PC-9 (cell line): ENCODE measurements around the gene MAGI1. TPM values are rescaled to one million over a fixed set of nuclear protein-coding genes. Genes with fewer than 3 reads are reported as not detected.

Experiments used
- BruUV-seq: library from RNA; stranded (reverse); fragments of 400-500 nt; replicated peaks from 2 replicates; lab custom pipeline; 2021; lab: Mats Ljungman, UMichigan
- CTCF ChIA-PET: fragments of 300-600 bp; sonication (Branson Sonifier 250); formaldehyde crosslinking; loops from one replicate; lab custom pipeline; 2022; ENCODE audit warnings: antibody characterized with exemption; lab: Charles Lee
- POLR2A ChIA-PET: fragments of 300-600 bp; sonication (Branson Sonifier 250); formaldehyde crosslinking; loops from one replicate; lab custom pipeline; 2022; ENCODE audit warnings: antibody characterized with exemption; ENCODE audit not compliant: unreplicated experiment; lab: Charles Lee
- DNase-seq, 2 experiments: peaks; one replicate each; pipeline versions ENCODE4 v3.0.0 to v3.0.0-alpha.2; 2015 to 2022; ENCODE audit warnings: mixed read lengths in 1 of 2
- H2AFZ ChIP-seq: fragments of 200-600 bp; sonication (generic); 2 replicates; pipeline ENCODE4 v1.8.1; 2017; ENCODE audit warnings: antibody characterized with exemption
- H3F3A ChIP-seq: fragments of 200-600 bp; sonication (generic); 2 replicates; pipeline ENCODE4 v1.8.1; 2017; ENCODE audit warnings: antibody characterized with exemption, mild to moderate bottlenecking, low read depth; ENCODE audit not compliant: insufficient read depth
- H3K27ac ChIP-seq: fragments of 200-600 bp; sonication (generic); 2 replicates; pipeline ENCODE4 v1.6.1; 2016; ENCODE audit warnings: mixed run types
- H3K27me3 ChIP-seq: fragments of 200-600 bp; sonication (generic); 2 replicates; pipeline ENCODE4 v1.6.1; 2016; ENCODE audit warnings: low read depth, mixed run types; ENCODE audit not compliant: insufficient read depth
- H3K36me3 ChIP-seq: fragments of 200-600 bp; sonication (generic); 2 replicates; pipeline ENCODE4 v1.6.1; 2016; ENCODE audit warnings: low read depth, mixed run types
- H3K4me1 ChIP-seq: fragments of 200-600 bp; sonication (generic); replicated peaks from 2 replicates; pipeline ENCODE4 v1.6.1; 2016; ENCODE audit warnings: mixed run types; ENCODE audit not compliant: insufficient read depth
- H3K4me2 ChIP-seq: fragments of 200-600 bp; sonication (generic); 2 replicates; pipeline ENCODE4 v1.6.1; 2017; ENCODE audit warnings: mixed run types
- H3K4me3 ChIP-seq: fragments of 200-600 bp; sonication (generic); 2 replicates; pipeline ENCODE4 v1.6.1; 2016; ENCODE audit warnings: mixed run types
- H3K79me2 ChIP-seq: fragments of 200-600 bp; sonication (generic); 2 replicates; pipeline ENCODE4 v1.6.1; 2017; ENCODE audit warnings: low read depth, mixed run types
- H3K9me2 ChIP-seq: fragments of 200-600 bp; sonication (generic); 2 replicates; pipeline ENCODE4 v1.8.1; 2017; ENCODE audit warnings: mild to moderate bottlenecking; ENCODE audit not compliant: insufficient read depth
- H3K9me3 ChIP-seq: fragments of 200-600 bp; sonication (generic); 2 replicates; pipeline ENCODE4 v1.8.1; 2016; ENCODE audit warnings: low read depth; ENCODE audit not compliant: insufficient read depth
- H4K20me1 ChIP-seq: fragments of 200-600 bp; sonication (generic); 2 replicates; pipeline ENCODE4 v1.8.1; 2017; ENCODE audit not compliant: insufficient read depth
- CTCF ChIP-seq: fragments of 200-600 bp; sonication (generic); conservative IDR thresholded peaks from 2 replicates; pipeline ENCODE4 v1.6.1; 2017; ENCODE audit warnings: mixed run types, antibody characterized with exemption, mild to moderate bottlenecking, moderate library complexity
- EZH2 ChIP-seq: fragments of 200-600 bp; sonication (generic); IDR thresholded peaks from 2 replicates; pipeline ENCODE4 v1.8.0; 2017; ENCODE audit warnings: antibody characterized with exemption, low read depth
- intact Hi-C: fragments of 100-400 bp; cut with micrococcal nuclease; formaldehyde crosslinking; loops from one replicate; pipeline ENCODE4 v1.10.0; 2022; ENCODE audit not compliant: unreplicated experiment
- total RNA-seq: library from RNA; stranded (reverse); gene quantifications from 2 replicates; pipeline ENCODE4 v1.2.3, GENCODE V29; 2021

The MAGI1 gene
- total RNA-seq, 1 experiment from 2014 or later, result 23.3 TPM

GRCh38 chr3:65596571-65597225, 442.0 kb downstream of the MAGI1 start:
- H3F3A ChIP-seq, result no peaks in the 10 kb centered on the region
- H3K4me1 ChIP-seq, result no peaks in the 10 kb centered on the region; the same call in 1 of the 2 replicates
- DNase-seq, result no peak
- ChIA-PET POLR2A (no interaction called here), CTCF (no interaction called here)
- H3K9me3 ChIP-seq, result no peaks in the 10 kb centered on the region
- no peaks in the 10 kb centered on the region for H3K9me2 ChIP-seq
- no peak overlapping the region for H2AFZ ChIP-seq
- intact Hi-C loops, result no loop called here
- TF ChIP-seq CTCF (no peak), EZH2 (no peak)
- BruUV-seq, result no TSS peak
- H3K27ac ChIP-seq, result no peak overlapping the region
- H3K36me3 ChIP-seq, result no peaks in the 10 kb centered on the region
- no peaks in the 10 kb centered on the region for H3K27me3 ChIP-seq
- H3K79me2 ChIP-seq, result no peaks in the 10 kb centered on the region
- H3K4me3 ChIP-seq, result no peak overlapping the region
- no peak overlapping the region for H3K4me2 ChIP-seq
- no peaks in the 10 kb centered on the region for H4K20me1 ChIP-seq

GRCh38 chr3:65596029-65596300, 442.8 kb downstream of the MAGI1 start:
- no peaks in the 10 kb centered on the region for H3K9me3 ChIP-seq
- BruUV-seq, result no TSS peak
- H3K4me2 ChIP-seq, result no peak overlapping the region
- intact Hi-C loops, result no loop called here
- no peaks in the 10 kb centered on the region for H3K79me2 ChIP-seq
- H3K4me3 ChIP-seq, result no peak overlapping the region
- no peaks in the 10 kb centered on the region for H4K20me1 ChIP-seq
- no peak for TF ChIP-seq EZH2
- no peaks in the 10 kb centered on the region for H3F3A ChIP-seq
- no peaks in the 10 kb centered on the region for H3K27me3 ChIP-seq
- H3K9me2 ChIP-seq, result no peaks in the 10 kb centered on the region
- ChIA-PET POLR2A (no interaction called here), CTCF (no interaction called here)
- H3K27ac ChIP-seq, result no peak overlapping the region
- DNase-seq, result no peak
- no peaks in the 10 kb centered on the region; the same call in 1 of the 2 replicates for H3K4me1 ChIP-seq
- H3K36me3 ChIP-seq, result no peaks in the 10 kb centered on the region
- no peak overlapping the region for H2AFZ ChIP-seq

GRCh38 chr3:65595222-65596028, 443.3 kb downstream of the MAGI1 start:
- no peaks in the 10 kb centered on the region for H4K20me1 ChIP-seq
- H3K27me3 ChIP-seq, result no peaks in the 10 kb centered on the region
- H3K27ac ChIP-seq, result no peak overlapping the region
- no peak for DNase-seq
- CTCF ChIA-PET, result no interaction called here
- intact Hi-C loops, result no loop called here
- H3K79me2 ChIP-seq, result no peaks in the 10 kb centered on the region
- no peak overlapping the region for H3K4me2 ChIP-seq
- H2AFZ ChIP-seq, result no peak overlapping the region
- H3K4me3 ChIP-seq, result no peak overlapping the region
- no peaks in the 10 kb centered on the region for H3K9me3 ChIP-seq
- no peaks in the 10 kb centered on the region for H3K36me3 ChIP-seq
- POLR2A ChIA-PET, result no interaction called here
- H3K4me1 ChIP-seq, result no peaks in the 10 kb centered on the region; the same call in 1 of the 2 replicates
- no peaks in the 10 kb centered on the region for H3F3A ChIP-seq
- H3K9me2 ChIP-seq, result no peaks in the 10 kb centered on the region
- no TSS peak for BruUV-seq
- TF ChIP-seq CTCF (no peak), EZH2 (no peak)
